HEK293T (cell line): ENCODE results near the gene EFHC1.

ENCODE experiments used
- CTCF ChIA-PET: fragments of 350-600 bp; formaldehyde crosslinking; extraction: SDS; loops from one replicate; lab custom pipeline; 2021; ENCODE audit warnings: antibody characterized with exemption, inconsistent platforms; lab: Yijun Ruan, JAX
- POLR2A ChIA-PET: fragments of 350-600 bp; formaldehyde crosslinking; extraction: SDS; loops from one replicate; lab custom pipeline; 2020; ENCODE audit warnings: antibody characterized with exemption, inconsistent platforms; lab: Yijun Ruan, JAX
- DNase-seq: peaks from one replicate; pipeline ENCODE4 v3.0.0; 2012; ENCODE audit warnings: mixed read lengths; ENCODE audit errors: extremely low spot score
- ARNT ChIP-seq: fragments of 450-650 bp; IDR thresholded peaks from 2 replicates; pipeline ENCODE4 v1.6.1; 2017; ENCODE audit warnings: mild to moderate bottlenecking
- BHLHE40 ChIP-seq: fragments of 450-650 bp; IDR thresholded peaks from 2 replicates; pipeline ENCODE4 v1.6.1; 2016; ENCODE audit warnings: mild to moderate bottlenecking, moderate library complexity, borderline replicate concordance
- CTBP1 ChIP-seq: fragments of 450-650 bp; IDR thresholded peaks from 2 replicates; pipeline ENCODE4 v1.6.1; 2016; ENCODE audit warnings: borderline replicate concordance
- ELF4 ChIP-seq: fragments of 450-650 bp; IDR thresholded peaks from 2 replicates; pipeline ENCODE4 v1.6.1; 2017; ENCODE audit warnings: antibody characterized with exemption
- FOXA1 ChIP-seq: fragments of 450-650 bp; IDR thresholded peaks from 2 replicates; pipeline ENCODE4 v1.6.1; 2016; ENCODE audit warnings: mild to moderate bottlenecking
- FOXK2 ChIP-seq: fragments of 450-650 bp; IDR thresholded peaks from 2 replicates; pipeline ENCODE4 v1.6.1; 2016; ENCODE audit warnings: mild to moderate bottlenecking
- FOXM1 ChIP-seq: fragments of 450-650 bp; IDR thresholded peaks from 2 replicates; pipeline ENCODE4 v1.6.1; 2017; ENCODE audit warnings: mild to moderate bottlenecking, borderline replicate concordance
- HDGF ChIP-seq: fragments of 450-650 bp; IDR thresholded peaks from 2 replicates; pipeline ENCODE4 v1.6.1; 2017; ENCODE audit warnings: antibody characterized with exemption, borderline replicate concordance
- L3MBTL2 ChIP-seq: fragments of 450-650 bp; conservative IDR thresholded peaks from 2 replicates; pipeline ENCODE4 v1.6.1; 2016; ENCODE audit warnings: mild to moderate bottlenecking
- LEF1 ChIP-seq: fragments of 450-650 bp; IDR thresholded peaks from 2 replicates; pipeline ENCODE4 v1.6.1; 2017; ENCODE audit warnings: mild to moderate bottlenecking, borderline replicate concordance
- NFRKB ChIP-seq: fragments of 450-650 bp; IDR thresholded peaks from 2 replicates; pipeline ENCODE4 v1.6.1; 2016; ENCODE audit warnings: mild to moderate bottlenecking, moderate library complexity
- PKNOX1 ChIP-seq: fragments of 450-650 bp; IDR thresholded peaks from 2 replicates; pipeline ENCODE4 v1.6.1; 2016
- SP1 ChIP-seq: fragments of 450-650 bp; IDR thresholded peaks from 2 replicates; pipeline ENCODE4 v1.6.1; 2017
- SUZ12 ChIP-seq: fragments of 450-650 bp; IDR thresholded peaks from 2 replicates; pipeline ENCODE4 v1.6.1; 2016; ENCODE audit warnings: mild to moderate bottlenecking
- TARDBP ChIP-seq: fragments of 450-650 bp; IDR thresholded peaks from 2 replicates; pipeline ENCODE4 v1.6.1; 2016
- ZNF384 ChIP-seq: fragments of 450-650 bp; IDR thresholded peaks from 2 replicates; pipeline ENCODE4 v1.6.1; 2016

The EFHC1 gene

DNA sequence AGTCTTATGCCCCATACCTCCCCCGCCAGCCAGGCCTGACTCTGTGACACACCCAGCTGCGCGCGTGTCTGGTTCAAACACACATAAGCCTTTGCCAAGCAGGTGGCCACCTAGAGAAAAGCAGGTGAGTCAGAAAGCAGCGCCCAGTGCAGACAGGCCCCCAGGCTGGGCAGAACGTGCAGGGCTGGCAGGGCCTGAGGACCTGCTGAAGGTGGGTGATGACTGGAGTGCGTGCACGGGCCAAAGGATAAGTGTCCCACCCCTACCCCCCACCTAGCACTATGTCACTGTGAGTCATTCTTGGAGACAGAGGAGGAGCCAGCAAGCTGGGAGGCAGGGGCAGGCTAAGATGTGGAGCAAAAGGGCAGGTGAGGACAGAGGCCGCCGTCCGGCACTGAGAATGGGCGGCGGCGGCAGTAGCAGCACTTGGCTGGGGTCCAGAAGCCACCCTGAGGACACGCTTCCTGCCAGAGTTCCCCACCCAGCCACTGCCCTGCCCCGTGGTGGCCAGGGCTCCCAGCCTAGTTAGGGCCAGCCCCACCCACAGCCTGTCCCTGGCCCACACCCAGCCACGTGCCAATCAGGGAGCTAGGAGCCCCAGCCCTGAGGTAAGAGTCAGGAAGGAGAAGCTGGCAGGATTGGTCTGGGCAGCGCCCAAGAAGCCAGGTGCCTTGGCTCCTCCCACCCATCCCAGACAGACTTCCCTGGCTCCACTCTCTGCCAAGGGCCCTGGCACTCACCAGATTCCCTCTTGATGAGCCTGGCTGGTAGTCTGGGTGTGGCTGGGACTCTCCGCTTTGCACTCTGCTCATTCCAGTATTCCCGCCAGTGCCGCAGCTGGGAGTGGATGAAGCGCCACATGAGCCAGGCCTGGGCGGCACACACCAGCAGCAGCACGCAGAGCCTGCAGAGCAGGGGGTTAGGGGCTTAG is 84.0 kb downstream of the EFHC1 start:
- ChIA-PET CTCF (no interaction called here), POLR2A (no interaction called here)
- DNase-seq = no peak
- TF ChIP-seq FOXM1 (no peak), PKNOX1 (no peak), SP1 (no peak), CTBP1 (no peak), BHLHE40 (no peak), NFRKB (no peak), ZNF384 (no peak), LEF1 (no peak), SUZ12 (no peak), FOXK2 (no peak), FOXA1 (no peak), TARDBP (no peak), L3MBTL2 (no peak), ELF4 (no peak), ARNT (no peak), HDGF (no peak)

DNA sequence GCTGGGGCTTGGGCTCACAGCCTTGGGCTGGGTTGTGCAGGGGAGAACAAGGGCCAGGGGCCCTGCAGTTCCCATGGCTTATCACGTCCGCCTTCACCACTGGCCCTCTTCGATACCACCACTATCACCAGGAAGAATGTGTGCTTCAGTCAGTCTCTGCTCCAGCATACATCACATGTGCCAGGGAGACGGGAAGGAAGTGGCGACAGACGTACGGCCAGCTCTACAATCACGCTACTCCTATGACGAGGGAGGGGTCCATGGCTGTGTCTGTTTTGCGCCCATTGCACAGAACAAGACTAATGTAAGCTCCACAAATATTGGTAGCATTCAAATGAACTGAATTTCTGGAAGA is 84.6 kb downstream of the EFHC1 start:
- POLR2A ChIA-PET = no interaction called here
- no peak for DNase-seq
- no peak for TF ChIP-seq HDGF
- TF ChIP-seq SP1 = no peak
- no peak for TF ChIP-seq NFRKB
- TF ChIP-seq BHLHE40 = no peak
- no peak for TF ChIP-seq PKNOX1
- TF ChIP-seq ELF4 = no peak
- no peak for TF ChIP-seq TARDBP
- TF ChIP-seq SUZ12 = no peak
- TF ChIP-seq ARNT = no peak
- no peak for TF ChIP-seq FOXK2
- TF ChIP-seq FOXM1 = no peak
- no peak for TF ChIP-seq ZNF384
- TF ChIP-seq FOXA1 = no peak
- no peak for TF ChIP-seq L3MBTL2
- TF ChIP-seq CTBP1 = no peak
- TF ChIP-seq LEF1 = no peak

DNA sequence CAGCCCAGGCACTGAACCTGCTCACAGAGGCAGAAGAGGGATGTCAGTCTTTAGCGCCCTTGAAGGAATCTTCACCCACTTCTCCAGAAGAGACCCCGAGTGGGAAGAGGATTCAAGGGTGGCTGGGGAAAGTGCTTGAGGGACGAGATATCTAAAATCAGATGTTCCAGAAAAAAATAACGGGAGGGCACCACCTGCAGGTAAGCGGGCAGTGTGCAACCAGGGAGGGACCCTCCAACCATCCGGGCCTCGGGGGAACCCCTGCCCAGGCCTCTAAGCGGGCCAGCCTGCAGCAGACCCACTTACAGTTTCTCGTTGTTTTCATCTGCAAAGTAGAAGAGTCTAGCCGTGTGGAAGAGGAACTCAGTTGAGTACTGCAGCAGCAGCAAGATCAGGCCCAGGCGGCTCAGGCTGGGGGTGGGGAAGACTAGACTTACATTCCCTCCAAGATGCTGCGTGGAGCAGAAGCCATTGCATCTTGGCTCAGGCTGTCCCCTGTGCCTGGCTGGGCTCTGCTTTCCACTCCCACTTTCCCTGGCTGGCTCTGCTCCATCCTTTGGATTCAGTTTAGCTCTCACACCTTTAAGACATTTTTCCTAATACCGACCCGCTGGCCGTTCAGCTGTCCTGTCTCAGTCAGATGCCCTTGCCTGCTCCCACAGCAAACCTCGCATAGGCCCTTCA is 85.7 kb downstream of the EFHC1 start:
- no peak for DNase-seq
- no peak for TF ChIP-seq FOXA1
- no peak for TF ChIP-seq TARDBP
- TF ChIP-seq FOXK2 = no peak
- no peak for TF ChIP-seq ZNF384
- no peak for TF ChIP-seq L3MBTL2
- no peak for TF ChIP-seq NFRKB
- TF ChIP-seq BHLHE40 = no peak
- TF ChIP-seq CTBP1 = no peak
- no peak for TF ChIP-seq ELF4
- TF ChIP-seq ARNT = no peak
- no peak for TF ChIP-seq HDGF
- no peak for TF ChIP-seq SP1
- no peak for TF ChIP-seq FOXM1
- ChIA-PET CTCF (no interaction called here), POLR2A (no interaction called here)

More for the DNA sequence above, 84.6 kb downstream of the EFHC1 start:
- CTCF ChIA-PET = no interaction called here

DNA sequence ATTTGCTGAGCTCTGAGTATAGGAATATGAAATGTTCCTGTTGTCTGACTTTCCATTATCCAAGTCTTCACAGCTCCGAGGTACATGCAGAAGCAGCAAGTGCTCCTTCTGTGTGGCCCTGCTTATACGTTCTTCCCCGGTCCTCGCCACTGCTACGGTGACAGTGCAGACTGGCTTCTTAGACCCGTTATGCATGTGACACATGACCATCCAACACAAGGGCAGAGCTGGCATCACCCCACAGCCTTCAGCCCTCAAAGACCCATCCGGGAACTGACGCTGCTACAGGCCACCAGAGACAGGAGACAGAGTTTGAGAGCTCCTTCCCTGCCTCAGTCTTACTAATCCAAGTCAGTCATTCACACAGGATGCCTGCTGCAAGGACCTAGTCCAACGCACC is 86.3 kb downstream of the EFHC1 start:
- DNase-seq = no peak
- no peak for TF ChIP-seq SUZ12
- no peak for TF ChIP-seq TARDBP
- no peak for TF ChIP-seq ZNF384
- no peak for TF ChIP-seq CTBP1
- TF ChIP-seq SP1 = no peak
- no peak for TF ChIP-seq FOXK2
- no peak for TF ChIP-seq HDGF
- no peak for TF ChIP-seq L3MBTL2
- TF ChIP-seq ELF4 = no peak
- no peak for TF ChIP-seq FOXM1
- POLR2A ChIA-PET = no interaction called here
- CTCF ChIA-PET = no interaction called here

- CTCF ChIA-PET = no interaction called here
Measured at GRCh38 chr6:52507557-52508260, 87.6 kb downstream of the EFHC1 start.

DNA sequence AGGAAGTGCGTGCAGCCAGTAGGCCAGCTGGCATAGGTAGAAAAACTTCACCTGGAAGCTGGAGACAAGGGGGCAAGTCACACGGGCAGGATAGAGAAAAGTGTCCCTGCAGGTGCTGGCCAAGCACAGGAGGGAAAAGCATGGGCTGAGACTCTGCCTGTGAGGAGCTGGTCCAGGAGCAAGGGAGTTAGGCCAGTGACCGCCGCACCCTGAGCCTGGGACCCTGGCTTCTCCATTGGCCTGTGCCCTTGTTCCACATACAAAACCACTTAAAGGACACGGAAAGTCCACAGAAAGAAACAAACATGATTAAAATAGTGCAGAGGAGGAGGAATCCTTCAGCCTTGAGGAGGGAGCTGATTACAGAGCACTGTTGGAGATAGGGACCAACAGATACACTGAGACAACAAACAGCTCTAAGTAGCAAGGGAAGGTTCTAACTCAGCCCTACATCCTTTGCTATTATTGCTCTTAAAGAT is 88.2 kb downstream of the EFHC1 start:
- ChIA-PET CTCF (no interaction called here), POLR2A (no interaction called here)
- no peak for DNase-seq
- TF ChIP-seq L3MBTL2 (no peak), CTBP1 (no peak), NFRKB (no peak), ARNT (no peak), ELF4 (no peak), BHLHE40 (no peak), ZNF384 (no peak), LEF1 (no peak), FOXM1 (no peak), HDGF (no peak), TARDBP (no peak), FOXA1 (no peak), PKNOX1 (no peak), SP1 (no peak)

More at GRCh38 chr6:52507557-52508260, 87.6 kb downstream of the EFHC1 start:
- no peak for TF ChIP-seq NFRKB
- no peak for TF ChIP-seq L3MBTL2
- no peak for TF ChIP-seq TARDBP
- no peak for DNase-seq
- POLR2A ChIA-PET = no interaction called here
